Activated naive CD4-positive, alpha-beta T cell treated with anti-CD3 and anti-CD28 coated beads, Interleukin-2, amount 10 ng/mL, durations not matched to agents 7 days and 5 days (primary cell): Measurements from ENCODE around the gene STOX1.
A peak's percentile ranks its signal among the peaks of the same experiment; 100 is the strongest.
"Not testable (repeated sequence)": the region's sequence is repeated elsewhere in the genome, so short reads cannot be mapped to it uniquely, and the experiment has no call there.

ENCODE experiments used
- CTCF ChIA-PET: fragments of 350-600 bp; sonication (Branson Sonifier 250); formaldehyde crosslinking; loops from one replicate; lab custom pipeline; 2021; ENCODE audit warnings: antibody characterized with exemption; lab: Charles Lee
- DNase-seq: peaks from one replicate; pipeline ENCODE4 v3.0.0-alpha.2; 2020
- H3K27ac Mint-ChIP-seq: one replicate; pipeline ENCODE4 v1.8.0; 2021; ENCODE audit warnings: mild to moderate bottlenecking, moderate library complexity, mixed read lengths
- H3K27me3 Mint-ChIP-seq: one replicate; pipeline ENCODE4 v1.8.0; 2021; ENCODE audit warnings: mild to moderate bottlenecking, mixed read lengths
- H3K36me3 Mint-ChIP-seq: one replicate; pipeline ENCODE4 v1.8.0; 2021; ENCODE audit warnings: mixed read lengths
- H3K4me1 Mint-ChIP-seq: one replicate; pipeline ENCODE4 v1.8.0; 2021; ENCODE audit warnings: mixed read lengths
- H3K4me3 Mint-ChIP-seq: one replicate; pipeline ENCODE4 v1.8.0; 2021; ENCODE audit warnings: mild to moderate bottlenecking, moderate library complexity, mixed read lengths
- H3K9me3 Mint-ChIP-seq: one replicate; pipeline ENCODE4 v1.8.0; 2021; ENCODE audit warnings: mixed read lengths

STOX1 gene

GRCh38 chr10:68826764-68827591, at the start of gene STOX1:
TSS of gene STOX1 (plus strand) at chr10:68827531. CDS start at chr10:68827624, 93 bp downstream.
- CTCF ChIA-PET = interaction anchor here (0.5 to 1.0 kb wide), 3 partner anchors 26 to 276 kb away, joined by 3 to 4 read pairs (median 3); no protein-coding TSS in a partner anchor
- H3K4me3 Mint-ChIP-seq = peak within 1 kb of the TSS; percentile 72
- H3K9me3 Mint-ChIP-seq = no peaks in the 10 kb centered on the region
- no peak within 1 kb of the TSS for H3K27ac Mint-ChIP-seq
- DNase-seq = peak; percentile 70
- peaks cover 42% of the 10 kb centered on the region for H3K27me3 Mint-ChIP-seq
- peaks cover 17% of the 10 kb centered on the region for H3K4me1 Mint-ChIP-seq
- no peaks in the 10 kb centered on the region for H3K36me3 Mint-ChIP-seq

- peak overlapping the region; percentile 46 for H3K27ac Mint-ChIP-seq
- H3K4me1 Mint-ChIP-seq = no peaks in the 10 kb centered on the region
- no peak for DNase-seq
- H3K27me3 Mint-ChIP-seq = no peaks in the 10 kb centered on the region
- peaks cover 54% of the 10 kb centered on the region for H3K36me3 Mint-ChIP-seq
- no peaks in the 10 kb centered on the region for H3K9me3 Mint-ChIP-seq
- CTCF ChIA-PET = no interaction called here
- no peak overlapping the region for H3K4me3 Mint-ChIP-seq
Observed at GRCh38 chr10:68781613-68782574, 45.4 kb upstream of the STOX1 start.

GRCh38 chr10:68784476-68784875, 42.9 kb upstream of the STOX1 start:
- Mint-ChIP-seq H3K36me3 (peaks cover 43% of the 10 kb centered on the region), H3K4me1 (no peaks in the 10 kb centered on the region), H3K4me3 (no peak overlapping the region), H3K27ac (no peak overlapping the region), H3K27me3 (no peaks in the 10 kb centered on the region), H3K9me3 (no peaks in the 10 kb centered on the region)
- CTCF ChIA-PET = no interaction called here
- DNase-seq = no peak

- DNase-seq = no peak
- Mint-ChIP-seq H3K9me3 (no peaks in the 10 kb centered on the region), H3K4me1 (no peaks in the 10 kb centered on the region), H3K27ac (no peak overlapping the region), H3K36me3 (peaks cover 28% of the 10 kb centered on the region), H3K27me3 (no peaks in the 10 kb centered on the region), H3K4me3 (no peak overlapping the region)
- CTCF ChIA-PET = no interaction called here
Observed at GRCh38 chr10:68787813-68788212, 39.5 kb upstream of the STOX1 start.

GRCh38 chr10:68790476-68790875, 36.9 kb upstream of the STOX1 start:
- H3K4me3 Mint-ChIP-seq = no peak overlapping the region
- no peak for DNase-seq
- CTCF ChIA-PET = no interaction called here
- no peak overlapping the region for H3K27ac Mint-ChIP-seq
- no peaks in the 10 kb centered on the region for H3K9me3 Mint-ChIP-seq
- H3K36me3 Mint-ChIP-seq = peaks cover 31% of the 10 kb centered on the region
- H3K27me3 Mint-ChIP-seq = no peaks in the 10 kb centered on the region
- H3K4me1 Mint-ChIP-seq = no peaks in the 10 kb centered on the region

- peaks cover 21% of the 10 kb centered on the region for H3K36me3 Mint-ChIP-seq
- CTCF ChIA-PET = interaction anchor here (0.7 kb wide), 1 partner anchor 104 kb away, joined by 4 read pairs; no protein-coding TSS in a partner anchor
- no peaks in the 10 kb centered on the region for H3K9me3 Mint-ChIP-seq
- no peak overlapping the region for H3K4me3 Mint-ChIP-seq
- H3K4me1 Mint-ChIP-seq = no peaks in the 10 kb centered on the region
- no peaks in the 10 kb centered on the region for H3K27me3 Mint-ChIP-seq
- no peak for DNase-seq
- H3K27ac Mint-ChIP-seq = no peak overlapping the region
Observed at GRCh38 chr10:68792115-68792514, 35.2 kb upstream of the STOX1 start.

- H3K27me3 Mint-ChIP-seq = no peaks in the 10 kb centered on the region
- CTCF ChIA-PET = no interaction called here
- peaks cover 15% of the 10 kb centered on the region for H3K36me3 Mint-ChIP-seq
- DNase-seq = no peak
- no peaks in the 10 kb centered on the region for H3K9me3 Mint-ChIP-seq
- no peak overlapping the region for H3K4me3 Mint-ChIP-seq
- no peak overlapping the region for H3K27ac Mint-ChIP-seq
- no peaks in the 10 kb centered on the region for H3K4me1 Mint-ChIP-seq
Observed at GRCh38 chr10:68795886-68796532, 31.3 kb upstream of the STOX1 start.

GRCh38 chr10:68796605-68797004, 30.7 kb upstream of the STOX1 start:
- Mint-ChIP-seq H3K9me3 (no peaks in the 10 kb centered on the region), H3K4me3 (no peak overlapping the region), H3K27ac (no peak overlapping the region), H3K4me1 (no peaks in the 10 kb centered on the region), H3K27me3 (no peaks in the 10 kb centered on the region), H3K36me3 (peaks cover 14% of the 10 kb centered on the region)
- CTCF ChIA-PET = no interaction called here
- DNase-seq = no peak

GRCh38 chr10:68800211-68800610, 27.1 kb upstream of the STOX1 start:
- Mint-ChIP-seq H3K36me3 (peaks cover 6% of the 10 kb centered on the region), H3K27me3 (no peaks in the 10 kb centered on the region), H3K4me1 (no peaks in the 10 kb centered on the region), H3K27ac (no peak overlapping the region), H3K4me3 (no peak overlapping the region), H3K9me3 (no peaks in the 10 kb centered on the region)
- CTCF ChIA-PET = no interaction called here
- DNase-seq = no peak

- no peak overlapping the region for H3K27ac Mint-ChIP-seq
Observed at GRCh38 chr10:68804692-68805091, 22.6 kb upstream of the STOX1 start.

GRCh38 chr10:68810830-68811229, 16.5 kb upstream of the STOX1 start:
- H3K36me3 Mint-ChIP-seq, H3K4me3 Mint-ChIP-seq, DNase-seq, H3K27ac Mint-ChIP-seq, CTCF ChIA-PET, H3K4me1 Mint-ChIP-seq, H3K9me3 Mint-ChIP-seq: not testable (repeated sequence)
- H3K27me3 Mint-ChIP-seq = peaks cover 11% of the 10 kb centered on the region

More at GRCh38 chr10:68804692-68805091, 22.6 kb upstream of the STOX1 start:
- H3K4me1 Mint-ChIP-seq = peaks cover 10% of the 10 kb centered on the region
- H3K27me3 Mint-ChIP-seq = peaks cover 11% of the 10 kb centered on the region
- CTCF ChIA-PET = no interaction called here
- no peaks in the 10 kb centered on the region for H3K9me3 Mint-ChIP-seq
- no peaks in the 10 kb centered on the region for H3K36me3 Mint-ChIP-seq
- no peak overlapping the region for H3K4me3 Mint-ChIP-seq
- no peak for DNase-seq

- H3K9me3 Mint-ChIP-seq = no peaks in the 10 kb centered on the region
- no peak overlapping the region for H3K4me3 Mint-ChIP-seq
- peaks cover 5% of the 10 kb centered on the region for H3K27me3 Mint-ChIP-seq
- DNase-seq = no peak
- H3K4me1 Mint-ChIP-seq = peaks cover 3% of the 10 kb centered on the region
- no peak overlapping the region for H3K27ac Mint-ChIP-seq
- CTCF ChIA-PET = no interaction called here
- H3K36me3 Mint-ChIP-seq = no peaks in the 10 kb centered on the region
Observed at GRCh38 chr10:68811314-68812009, 15.9 kb upstream of the STOX1 start.

- DNase-seq = no peak
- no peaks in the 10 kb centered on the region for H3K4me1 Mint-ChIP-seq
- H3K9me3 Mint-ChIP-seq = no peaks in the 10 kb centered on the region
- CTCF ChIA-PET = no interaction called here
- H3K4me3 Mint-ChIP-seq = no peak overlapping the region
- no peak overlapping the region for H3K27ac Mint-ChIP-seq
- peaks cover 3% of the 10 kb centered on the region for H3K27me3 Mint-ChIP-seq
- H3K36me3 Mint-ChIP-seq = no peaks in the 10 kb centered on the region
Observed at GRCh38 chr10:68812420-68812819, 14.9 kb upstream of the STOX1 start.
